Measurements from ENCODE around the gene XRCC3. TPM values are rescaled to one million over a fixed set of nuclear protein-coding genes. Genes with fewer than 3 reads are reported as not detected.

Gene XRCC3
- total and polyA plus RNA-seq, 2 of the 8 experiments (the other 6 are each of a cell fraction or from before 2014, with no cell fraction given) = 36.9 to 41.8 TPM

DNA sequence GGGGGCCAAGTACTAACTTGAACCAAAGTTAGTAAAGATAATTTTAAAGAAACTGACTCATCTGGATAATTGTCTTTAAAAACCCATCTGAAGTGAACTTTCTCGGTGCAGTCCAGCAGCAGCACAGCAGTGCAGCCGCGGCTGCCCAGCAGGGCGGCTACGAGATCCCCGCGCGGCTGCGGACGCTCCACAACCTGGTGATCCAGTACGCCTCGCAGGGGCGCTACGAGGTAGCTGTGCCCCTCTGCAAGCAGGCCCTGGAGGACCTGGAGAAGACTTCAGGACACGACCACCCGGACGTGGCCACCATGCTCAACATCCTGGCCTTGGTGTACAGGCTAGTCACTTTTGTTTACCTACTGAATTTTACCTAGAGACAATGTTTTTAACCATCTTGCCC is 52.7 kb downstream of the XRCC3 start (continued):
- TF ChIP-seq CBX5 (IDR thresholded peaks at IDR 0.05; ENCODE audit: low read depth, low read length) (no peak), HDAC2 (IDR thresholded peaks at IDR 0.05; ENCODE audit: borderline replicate concordance in 1 of 2, low read depth in 2 of 2, low read length in 2 of 2) (no peak), BRCA1 (IDR thresholded peaks at IDR 0.05; ENCODE audit: low read depth, low read length) (no peak), CTBP2 (IDR thresholded peaks at IDR 0.05; ENCODE audit: borderline replicate concordance, insufficient read depth, insufficient read length, low read length) (no peak), EGR1 (IDR thresholded peaks at IDR 0.05; ENCODE audit: borderline replicate concordance, low read depth, low read length) (no peak)

All from H1 (cell line).